H1 (cell line): Measurements from ENCODE around the gene FRMD5. TPM values are rescaled to one million over a fixed set of nuclear protein-coding genes. Genes with fewer than 3 reads are reported as not detected.

Source experiments
- CTCF ChIA-PET: fragments of 300-600 bp; sonication (Branson Sonifier 250); formaldehyde crosslinking; loops from one replicate; lab custom pipeline; 2021; ENCODE audit not compliant: partially characterized antibody; lab: Charles Lee
- POLR2A ChIA-PET: fragments of 300-600 bp; sonication (Branson Sonifier 250); formaldehyde crosslinking; loops from one replicate; lab custom pipeline; 2021; ENCODE audit warnings: inconsistent platforms; ENCODE audit not compliant: partially characterized antibody; lab: Charles Lee
- DNase-seq, 2 experiments: peaks; one replicate each; pipeline versions ENCODE4 v3.0.0 to v3.0.0-alpha.2; 2010 to 2022; ENCODE audit warnings: low spot score in 2 of 2, low read depth in 1 of 2, mixed read lengths in 1 of 2
- FAIRE-seq: peaks from 2 replicates; lab custom pipeline; 2011; peaks lifted over from hg19 to GRCh38; lab: Jason Lieb, UNC
- H2AFZ ChIP-seq: 2 replicates; pipeline ENCODE4 v1.8.1; 2012; ENCODE audit warnings: low read length, inconsistent platforms
- H2AK5ac ChIP-seq: 2 replicates; pipeline ENCODE4 v1.6.1; 2013; ENCODE audit warnings: low read depth, low read length
- H2BK120ac ChIP-seq: replicated peaks from 2 replicates; pipeline ENCODE3; 2013; ENCODE audit warnings: low read depth, low read length, inconsistent platforms
- H2BK12ac ChIP-seq: 2 replicates; pipeline ENCODE4 v1.6.1; 2013; ENCODE audit warnings: low read depth, low read length
- H2BK15ac ChIP-seq: 2 replicates; pipeline ENCODE4 v1.6.1; 2013; ENCODE audit warnings: low read length
- H2BK20ac ChIP-seq: 2 replicates; pipeline ENCODE4 v1.6.1; 2013; ENCODE audit warnings: low read length
- H2BK5ac ChIP-seq: 2 replicates; pipeline ENCODE4 v1.6.1; 2013; ENCODE audit warnings: low read depth, low read length
- H3K14ac ChIP-seq: 2 replicates; pipeline ENCODE4 v1.6.1; 2013; ENCODE audit warnings: inconsistent platforms; ENCODE audit not compliant: insufficient read length
- H3K18ac ChIP-seq: 2 replicates; pipeline ENCODE4 v1.6.1; 2013; ENCODE audit warnings: low read length; ENCODE audit errors: extremely low read depth
- H3K23ac ChIP-seq: 2 replicates; pipeline ENCODE4 v1.6.1; 2013; ENCODE audit warnings: inconsistent platforms; ENCODE audit not compliant: insufficient read length
- H3K23me2 ChIP-seq: 2 replicates; pipeline ENCODE4 v1.6.1; 2013; ENCODE audit warnings: low read depth, low read length
- H3K27ac ChIP-seq: 2 replicates; pipeline ENCODE4 v1.6.1; 2011; ENCODE audit warnings: low read depth, low read length, inconsistent platforms
- H3K27me3 ChIP-seq, 4 experiments: replicated peaks in 1 of 4; 1 replicate in 1 of 4; 2 replicates in 3 of 4; pipeline versions ENCODE4 v1.6.1 to v1.8.1; 2011 to 2013; ENCODE audit warnings: low read length in 3 of 4, mild to moderate bottlenecking in 3 of 4, inconsistent platforms in 2 of 4, mixed read lengths in 2 of 4, moderate library complexity in 1 of 4; ENCODE audit not compliant: control insufficient read depth in 3 of 4, insufficient read depth in 3 of 4; ENCODE audit errors: extremely low read depth in 1 of 4
- H3K36me3 ChIP-seq, 4 experiments: 2 replicates each; pipeline versions ENCODE4 v1.6.1 to v1.8.1; 2011 to 2013; ENCODE audit warnings: mild to moderate bottlenecking in 4 of 4, low read length in 3 of 4, moderate library complexity in 2 of 4, control low read depth in 1 of 4, inconsistent platforms in 1 of 4; ENCODE audit not compliant: insufficient read depth in 4 of 4, control insufficient read depth in 2 of 4
- H3K4ac ChIP-seq: replicated peaks from 2 replicates; pipeline ENCODE3; 2013; ENCODE audit warnings: low read length, low read depth, mixed read lengths, inconsistent platforms; ENCODE audit not compliant: insufficient read length
- H3K4me1 ChIP-seq, 4 experiments: replicated peaks in 1 of 4; 1 replicate in 1 of 4; 2 replicates in 3 of 4; pipeline versions ENCODE4 v1.6.1 to v1.8.1; 2011 to 2013; ENCODE audit warnings: low read length in 3 of 4, inconsistent platforms in 2 of 4, mixed read lengths in 1 of 4; ENCODE audit not compliant: insufficient read depth in 4 of 4, control insufficient read depth in 3 of 4
- H3K4me2 ChIP-seq, 2 experiments: 2 replicates each; pipeline versions ENCODE4 v1.6.1 to v1.8.1; 2011 to 2013; ENCODE audit warnings: low read depth in 2 of 2, low read length in 2 of 2, control low read depth in 1 of 2, inconsistent platforms in 1 of 2, mild to moderate bottlenecking in 1 of 2; ENCODE audit not compliant: insufficient read depth in 1 of 2
- H3K4me3 ChIP-seq, 4 experiments: fragments of 200-600, 300-600 bp in 1 of 4; sonication (generic), shearing (Covaris generic), sonication (Bioruptor Twin) in 1 of 4; 2 replicates each; pipeline versions ENCODE4 v1.5.1 to v1.8.1; 2011 to 2016; ENCODE audit warnings: low read length in 4 of 4, low read depth in 3 of 4, control low read depth in 2 of 4, inconsistent platforms in 2 of 4, mild to moderate bottlenecking in 2 of 4, mixed read lengths in 1 of 4, moderate library complexity in 1 of 4; ENCODE audit not compliant: insufficient read depth in 2 of 4; ENCODE audit errors: extremely low read depth in 1 of 4
- H3K56ac ChIP-seq: replicated peaks from 2 replicates; pipeline ENCODE3; 2013; ENCODE audit warnings: low read depth, mild to moderate bottlenecking, mixed read lengths, low read length, inconsistent platforms; ENCODE audit not compliant: insufficient read length
- H3K79me1 ChIP-seq: 2 replicates; pipeline ENCODE4 v1.6.1; 2013; ENCODE audit warnings: low read depth, low read length, control low read depth
- H3K79me2 ChIP-seq, 2 experiments: 2 replicates each; pipeline versions ENCODE4 v1.6.1 to v1.8.1; 2012 to 2013; ENCODE audit warnings: low read length in 2 of 2, mild to moderate bottlenecking in 2 of 2, inconsistent platforms in 1 of 2; ENCODE audit not compliant: insufficient read depth in 2 of 2, control insufficient read depth in 1 of 2
- H3K9ac ChIP-seq, 4 experiments: replicated peaks in 1 of 4; 1 replicate in 1 of 4; 2 replicates in 3 of 4; pipeline versions ENCODE4 v1.6.1 to v1.8.1; 2011 to 2013; ENCODE audit warnings: low read depth in 3 of 4, low read length in 3 of 4, control low read depth in 2 of 4, mild to moderate bottlenecking in 2 of 4, moderate library complexity in 2 of 4, inconsistent platforms in 1 of 4; ENCODE audit errors: extremely low read depth in 1 of 4
- H3K9me3 ChIP-seq, 2 experiments: 2 replicates each; pipeline versions ENCODE4 v1.6.1 to v1.8.1; 2012 to 2013; ENCODE audit warnings: mild to moderate bottlenecking in 2 of 2, moderate library complexity in 2 of 2, control low read depth in 1 of 2, inconsistent platforms in 1 of 2, low read depth in 1 of 2, low read length in 1 of 2, mixed read lengths in 1 of 2; ENCODE audit not compliant: insufficient read depth in 2 of 2
- H4K20me1 ChIP-seq, 2 experiments: replicated peaks in 1 of 2; 2 replicates each; pipeline versions ENCODE3 to v1.8.1; 2011 to 2013; ENCODE audit warnings: inconsistent platforms in 2 of 2, low read length in 2 of 2, mild to moderate bottlenecking in 1 of 2; ENCODE audit not compliant: insufficient read depth in 2 of 2, control insufficient read depth in 1 of 2
- H4K5ac ChIP-seq: 2 replicates; pipeline ENCODE4 v1.6.1; 2013; ENCODE audit warnings: low read length, low read depth, mixed read lengths, inconsistent platforms; ENCODE audit not compliant: insufficient read length
- H4K8ac ChIP-seq: 2 replicates; pipeline ENCODE4 v1.8.0; 2013; ENCODE audit warnings: mild to moderate bottlenecking, moderate library complexity, low read length, inconsistent platforms; ENCODE audit not compliant: insufficient read depth; ENCODE audit errors: extremely low read depth
- H4K91ac ChIP-seq: replicated peaks from 2 replicates; pipeline ENCODE3; 2013; ENCODE audit warnings: low read length, mixed read lengths, inconsistent platforms; ENCODE audit not compliant: insufficient read length
- CHD2 ChIP-seq: IDR thresholded peaks from 2 replicates; pipeline ENCODE4 v1.6.1; 2012; ENCODE audit warnings: low read length, improper control_type of control experiment
- EGR1 ChIP-seq: IDR thresholded peaks from 2 replicates; pipeline ENCODE4 v1.6.1; 2011; ENCODE audit warnings: low read depth, low read length, borderline replicate concordance
- EP300 ChIP-seq, 2 experiments: IDR thresholded peaks; 1 replicate in 1 of 2; 2 replicates in 1 of 2; pipeline ENCODE4 v1.6.1; 2011 to 2012; ENCODE audit warnings: low read depth in 2 of 2, low read length in 2 of 2, mild to moderate bottlenecking in 2 of 2, borderline replicate concordance in 1 of 2, inconsistent platforms in 1 of 2, moderate library complexity in 1 of 2
- EZH2 ChIP-seq: fragments of 200-600 bp; sonication (generic); IDR thresholded peaks from 2 replicates; pipeline ENCODE4 v1.7.1; 2012; ENCODE audit warnings: low read depth, mild to moderate bottlenecking, moderate library complexity, low read length, inconsistent platforms; ENCODE audit not compliant: severe bottlenecking
- JUN ChIP-seq: IDR thresholded peaks from 2 replicates; pipeline ENCODE4 v1.6.1; 2011; ENCODE audit warnings: low read depth, mild to moderate bottlenecking, improper control_type of control experiment, low read length
- KDM5A ChIP-seq: fragments of 200-600 bp; IDR thresholded peaks from 2 replicates; pipeline ENCODE4 v1.7.1; 2012; ENCODE audit warnings: mild to moderate bottlenecking, low read length, inconsistent platforms, mixed read lengths
- PHF8 ChIP-seq: fragments of 200-600 bp; sonication (generic); conservative IDR thresholded peaks from 2 replicates; pipeline ENCODE4 v1.7.1; 2012; ENCODE audit warnings: low read depth, mild to moderate bottlenecking, inconsistent platforms, low read length, moderate library complexity
- POLR2A ChIP-seq, 2 experiments: IDR thresholded peaks; 1 replicate in 1 of 2; 2 replicates in 1 of 2; pipeline ENCODE4 v1.6.1; 2011; ENCODE audit warnings: low read depth in 2 of 2, low read length in 2 of 2, mild to moderate bottlenecking in 2 of 2; ENCODE audit errors: control extremely low read depth in 1 of 2
- RAD21 ChIP-seq, 2 experiments: IDR thresholded peaks in 1 of 2; conservative IDR thresholded peaks in 1 of 2; 2 replicates each; pipeline ENCODE4 v1.6.1; 2011; ENCODE audit warnings: low read depth in 2 of 2, low read length in 2 of 2, improper control_type of control experiment in 1 of 2, inconsistent platforms in 1 of 2, mild to moderate bottlenecking in 1 of 2, moderate library complexity in 1 of 2
- RBBP5 ChIP-seq: IDR thresholded peaks from 2 replicates; pipeline ENCODE4 v1.7.1; 2012; ENCODE audit warnings: low read depth, mild to moderate bottlenecking, inconsistent platforms, low read length, moderate library complexity, borderline replicate concordance
- TBP ChIP-seq: IDR thresholded peaks from 2 replicates; pipeline ENCODE4 v1.6.1; 2011; ENCODE audit warnings: low read depth, low read length, improper control_type of control experiment
- TEAD4 ChIP-seq: IDR thresholded peaks from 2 replicates; pipeline ENCODE4 v1.6.1; 2012; ENCODE audit warnings: low read depth, low read length, inconsistent platforms, mixed read lengths
- YY1 ChIP-seq: IDR thresholded peaks from 2 replicates; pipeline ENCODE4 v1.6.1; 2011; ENCODE audit warnings: low read depth, mild to moderate bottlenecking, low read length
- WGBS, 2 experiments: shearing (Covaris generic) in 1 of 2; methylation state at CpG; one replicate each; pipeline versions ENCODE4 v1.1.6 to v1.1.7; 2013 to 2015; ENCODE audit warnings: low lambda C conversion rate in 2 of 2, mixed read lengths in 2 of 2, inconsistent platforms in 1 of 2, low coverage in 1 of 2, missing lambda C conversion rate in 1 of 2; ENCODE audit not compliant: insufficient replicate concordance in 2 of 2, insufficient coverage in 1 of 2, insufficient read length in 1 of 2; ENCODE audit errors: extremely low coverage in 1 of 2, missing lambda C conversion rate in 1 of 2; 5-methylcytosine and 5-hydroxymethylcytosine counted together
- polyA plus RNA-seq, 7 experiments: library from polyadenylated mRNA; depleted of rRNA in 3 of 7; stranded (reverse) in 5 of 7; unstranded in 2 of 7; fragments of >200 nt in 5 of 7; fragments of 200-250 nt in 2 of 7; gene quantifications; 1 replicate in 5 of 7; 2 replicates in 1 of 7; 4 replicates in 1 of 7; pipeline versions ENCODE4 v1.2.1 to v1.2.3, GENCODE V29; 2011 to 2013; ENCODE audit warnings: missing spikeins in 2 of 7, mixed read lengths in 2 of 7
- total RNA-seq: library from RNA; stranded (reverse); fragmentation: NEBNext Ultra II Directional; extraction: Animal tissue kit (Norgen Biotek cat#: 25700); gene quantifications from 2 replicates; pipeline ENCODE4 v1.2.1, GENCODE V29; 2021
- TF ChIP-seq, protein P1 (sequence below): IDR thresholded peaks from 2 replicates; pipeline ENCODE4 v1.6.1; 2011; ENCODE audit warnings: low read depth, mild to moderate bottlenecking, low read length; ENCODE audit not compliant: insufficient read depth

FRMD5 gene
- total and polyA plus RNA-seq, 2 of the 8 experiments (the other 6 are each of a cell fraction or from before 2014, with no cell fraction given), result 10.1 to 12.6 TPM

DNA sequence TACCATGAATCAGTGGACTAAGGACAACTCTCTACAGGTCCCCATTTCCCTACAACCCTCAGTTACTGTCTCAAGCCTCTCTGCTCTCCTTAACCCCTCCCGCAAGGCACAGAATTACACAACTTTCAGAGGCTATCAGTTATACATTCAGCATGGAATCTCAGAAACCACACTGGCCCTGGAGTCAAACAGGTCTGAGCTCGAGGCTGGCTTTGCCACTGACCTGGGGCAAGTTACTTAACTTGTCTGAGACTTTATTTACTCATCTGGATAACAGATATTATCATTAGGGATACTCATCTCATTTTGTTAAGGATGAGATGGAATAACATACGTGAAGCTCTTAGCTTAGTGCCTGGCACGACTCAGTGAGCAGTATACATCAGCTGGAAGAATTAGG, 273.1 kb downstream of the FRMD5 start:
- Histone ChIP-seq H2BK20ac (no peak overlapping the region), H2BK5ac (no peak overlapping the region), H3K79me1 (no peaks in the 10 kb centered on the region), H3K4me2 (no peak overlapping the region), H3K9me3 (no peaks in the 10 kb centered on the region), H2BK12ac (no peak overlapping the region), H3K27me3 (no peaks in the 10 kb centered on the region), H2BK120ac (no peak overlapping the region), H3K23ac (no peak overlapping the region), H3K4me1 (peaks cover 9 to 19% (median 12%) of the 10 kb centered on the region in 4 experiments), H4K20me1 (no peaks in the 10 kb centered on the region), H3K9ac (no peak overlapping the region), H3K27ac (no peak overlapping the region), H3K23me2 (no peaks in the 10 kb centered on the region; the same call in 1 of the 2 replicates), H2AK5ac (no peak overlapping the region), H3K14ac (no peak overlapping the region), H3K18ac (no peak overlapping the region), H3K4ac (no peak overlapping the region), H3K4me3 (no peak overlapping the region), H4K8ac (no peak overlapping the region), H3K36me3 (no peaks in the 10 kb centered on the region), H2AFZ (no peak overlapping the region), H4K5ac (no peak overlapping the region), H4K91ac (no peak overlapping the region), H3K56ac (no peak overlapping the region), H2BK15ac (no peak overlapping the region), H3K79me2 (no peaks in the 10 kb centered on the region)
- no peak for DNase-seq
- ChIA-PET POLR2A (interaction anchor here (0.6 to 1.5 kb wide), 5 partner anchors 12 to 155 kb away, joined by 3 to 4 read pairs (median 3); no protein-coding TSS in a partner anchor), CTCF (interaction anchor here (1.2 to 11.2 kb wide), 5 partner anchors 14 to 144 kb away, joined by 3 to 84 read pairs (median 6); no protein-coding TSS in a partner anchor)
- WGBS, 2 experiments, result 92% methylated on average over 4 of the region's 4 CpGs; no CpG with 5 or more reads in 1 of the 2 experiments
- no peak for FAIRE-seq
- TF ChIP-seq JUN, result no peak
- no peak for TF ChIP-seq KDM5A
- TF ChIP-seq CHD2, result no peak
- no peak for TF ChIP-seq EGR1
- TF ChIP-seq TBP, result no peak
- TF ChIP-seq, protein P1, sequence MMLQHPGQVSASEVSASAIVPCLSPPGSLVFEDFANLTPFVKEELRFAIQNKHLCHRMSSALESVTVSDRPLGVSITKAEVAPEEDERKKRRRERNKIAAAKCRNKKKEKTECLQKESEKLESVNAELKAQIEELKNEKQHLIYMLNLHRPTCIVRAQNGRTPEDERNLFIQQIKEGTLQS, result no peak
- TF ChIP-seq POLR2A (IDR thresholded peaks at IDR 0.05; ENCODE audit: control extremely low read depth in 1 of 2, low read depth in 2 of 2, low read length in 2 of 2), result no peak
- TF ChIP-seq EP300 (IDR thresholded peaks at IDR 0.05; ENCODE audit: borderline replicate concordance in 1 of 2, low read depth in 2 of 2, low read length in 2 of 2), result no peak
- no peak for TF ChIP-seq PHF8
- no peak for TF ChIP-seq YY1
- TF ChIP-seq TEAD4, result no peak
- no peak for TF ChIP-seq RAD21 (IDR thresholded peaks at IDR 0.05 in 1 of 2, conservative IDR thresholded peaks at IDR 0.05 in 1 of 2; ENCODE audit: low read depth in 2 of 2, low read length in 2 of 2)
- TF ChIP-seq EZH2, result no peak
- TF ChIP-seq RBBP5, result no peak
